B cell (primary cell): ENCODE results near the gene SPATA17. TPM values are rescaled to one million over a fixed set of nuclear protein-coding genes. Genes with fewer than 3 reads are reported as not detected.

Source experiments
- ATAC-seq: fragments of 200-7000 bp; cut with Tn5 transposase; one replicate; pipeline ENCODE4 v1.10.0; 2021; ENCODE audit warnings: low read depth, mild to moderate bottlenecking, moderate number of reproducible peaks, moderate library complexity
- CTCF ChIA-PET: fragments of 350-600 bp; sonication (Branson Sonifier 250); formaldehyde crosslinking; loops from one replicate; lab custom pipeline; 2021; ENCODE audit warnings: antibody characterized with exemption, inconsistent platforms; lab: Charles Lee
- POLR2A ChIA-PET: fragments of 350-600 bp; sonication (Branson Sonifier 250); formaldehyde crosslinking; loops from one replicate; lab custom pipeline; 2021; ENCODE audit warnings: antibody characterized with exemption; lab: Charles Lee
- DNase-seq: peaks from one replicate; pipeline ENCODE4 v3.0.0; 2013
- H2AFZ ChIP-seq: 2 replicates; pipeline ENCODE4 v1.6.1; 2012; ENCODE audit warnings: mild to moderate bottlenecking, low read depth, low read length; ENCODE audit not compliant: insufficient read depth, poor library complexity, severe bottlenecking
- H3K27ac ChIP-seq, 2 donors: 1 replicate in 1 of 2; 2 replicates in 1 of 2; pipeline ENCODE4 v1.5.1; 2012 to 2013; ENCODE audit warnings: low read length in 2 of 2, mild to moderate bottlenecking in 2 of 2, moderate library complexity in 1 of 2
- H3K27me3 ChIP-seq, 4 experiments: fragments of 200-600 bp in 1 of 4; sonication (generic) in 1 of 4; replicated peaks in 1 of 4; 1 replicate in 2 of 4; 2 replicates in 2 of 4; pipeline versions ENCODE4 v1.6.1 to v1.7.0; 2013 to 2016; ENCODE audit warnings: low read length in 3 of 4, mild to moderate bottlenecking in 2 of 4, mixed read lengths in 1 of 4, moderate library complexity in 1 of 4; ENCODE audit not compliant: insufficient read depth in 4 of 4, control insufficient read depth in 3 of 4; ENCODE audit errors: control extremely low read depth in 1 of 4
- H3K36me3 ChIP-seq, 2 experiments: replicated peaks in 1 of 2; 1 replicate in 1 of 2; 2 replicates in 1 of 2; pipeline versions ENCODE4 v1.6.1 to v1.7.1; 2013; ENCODE audit warnings: low read length in 1 of 2; ENCODE audit not compliant: insufficient read depth in 2 of 2, control insufficient read depth in 1 of 2; ENCODE audit errors: control extremely low read depth in 1 of 2, extremely low read depth in 1 of 2
- H3K4me1 ChIP-seq, 2 donors: fragments of 200-600 bp in 1 of 2; sonication (generic) in 1 of 2; 1 replicate in 1 of 2; 2 replicates in 1 of 2; pipeline versions ENCODE4 v1.5.1 to v1.6.1; 2013 to 2017; ENCODE audit warnings: low read length in 2 of 2; ENCODE audit not compliant: control insufficient read depth in 2 of 2, insufficient read depth in 2 of 2
- H3K4me2 ChIP-seq: replicated peaks from 2 replicates; pipeline ENCODE3; 2012; ENCODE audit warnings: mild to moderate bottlenecking, low read depth, low read length; ENCODE audit not compliant: poor library complexity, severe bottlenecking
- H3K4me3 ChIP-seq, 5 experiments: fragments of 200-600 bp in 1 of 5; sonication (generic) in 1 of 5; 1 replicate in 3 of 5; 2 replicates in 2 of 5; pipeline versions ENCODE4 v1.5.1 to v1.7.0; 2011 to 2016; ENCODE audit warnings: low read length in 4 of 5, mild to moderate bottlenecking in 4 of 5, low read depth in 2 of 5, control low read depth in 1 of 5, moderate library complexity in 1 of 5; ENCODE audit not compliant: insufficient read depth in 1 of 5; ENCODE audit errors: control extremely low read depth in 1 of 5, extremely low read depth in 1 of 5
- H3K79me2 ChIP-seq: fragments of 200-600 bp; sonication (generic); one replicate; pipeline ENCODE4 v1.6.0; 2016; ENCODE audit warnings: low read length; ENCODE audit not compliant: control insufficient read depth, insufficient read depth
- H3K9ac ChIP-seq: fragments of 200-600 bp; sonication (generic); 2 replicates; pipeline ENCODE4 v1.6.1; 2017; ENCODE audit warnings: mild to moderate bottlenecking, low read length, moderate library complexity
- H3K9me3 ChIP-seq, 3 donors: one replicate each; pipeline versions ENCODE4 v1.6.1 to v1.7.1; 2013; ENCODE audit warnings: low read length in 2 of 3; ENCODE audit not compliant: control insufficient read depth in 2 of 3, insufficient read depth in 1 of 3; ENCODE audit errors: control extremely low read depth in 1 of 3
- H4K20me1 ChIP-seq: 2 replicates; pipeline ENCODE4 v1.6.0; 2012; ENCODE audit warnings: mild to moderate bottlenecking, low read length; ENCODE audit not compliant: insufficient read depth, control insufficient read depth, poor library complexity, severe bottlenecking
- H3K27ac Mint-ChIP-seq: one replicate; pipeline ENCODE4 v1.8.0; 2021; ENCODE audit warnings: mixed read lengths
- H3K27me3 Mint-ChIP-seq: one replicate; pipeline ENCODE4 v1.8.0; 2021; ENCODE audit warnings: mixed read lengths
- H3K4me1 Mint-ChIP-seq: one replicate; pipeline ENCODE4 v1.8.0; 2021; ENCODE audit warnings: mixed read lengths
- H3K4me3 Mint-ChIP-seq: one replicate; pipeline ENCODE4 v1.8.0; 2021; ENCODE audit warnings: mixed read lengths
- H3K9me3 Mint-ChIP-seq: one replicate; pipeline ENCODE4 v1.8.0; 2022; ENCODE audit warnings: mixed read lengths; ENCODE audit not compliant: insufficient read depth
- EZH2 ChIP-seq: IDR thresholded peaks from 2 replicates; pipeline ENCODE4 v1.6.1; 2012; ENCODE audit warnings: borderline replicate concordance, low read depth, mild to moderate bottlenecking, moderate library complexity, low read length; ENCODE audit not compliant: insufficient read depth, poor library complexity, severe bottlenecking
- WGBS: methylation state at CpG from one replicate; pipeline ENCODE4 v1.1.5; 2013; ENCODE audit warnings: missing lambda C conversion rate; ENCODE audit not compliant: insufficient coverage; 5-methylcytosine and 5-hydroxymethylcytosine counted together
- intact Hi-C: fragments of 100-400 bp; cut with micrococcal nuclease; formaldehyde crosslinking; loops from one replicate; pipeline ENCODE4 v1.10.0; 2022
- polyA plus RNA-seq: library from polyadenylated mRNA; depleted of rRNA; stranded (reverse); fragments of >200 nt; gene quantifications from 2 replicates; pipeline ENCODE4 v1.2.3, GENCODE V29; 2012
- total RNA-seq, 2 donors: library from RNA; stranded (reverse); fragments of 120-200 nt in 1 of 2; gene quantifications; 1 replicate in 1 of 2; 2 replicates in 1 of 2; pipeline versions ENCODE4 v1.2.3 to v1.2.4, GENCODE V29; 2013 to 2022
- TF ChIP-seq, protein P1 (sequence below): fragments of 200-600 bp; IDR thresholded peaks from one replicate; pipeline ENCODE4 v1.8.0; 2022; ENCODE audit warnings: antibody characterized with exemption, mild to moderate bottlenecking

Gene SPATA17
- total and polyA plus RNA-seq, 2 donors (not counting 1 experiment from before 2014, with no cell fraction given): not detected

- H3K4me1 Mint-ChIP-seq: no peaks in the 10 kb centered on the region
- ATAC-seq (no peak), DNase-seq (no peak)
- Histone ChIP-seq H3K4me1 (no peaks in the 10 kb centered on the region), H3K36me3 (no peaks in the 10 kb centered on the region), H2AFZ (no peak overlapping the region), H3K9me3 (peaks cover 0 to 3% (median 0%) of the 10 kb centered on the region in 3 donors), H3K27me3 (no peaks in the 10 kb centered on the region), H3K79me2 (no peaks in the 10 kb centered on the region), H3K4me3 (no peak overlapping the region), H4K20me1 (no peaks in the 10 kb centered on the region), H3K4me2 (no peak overlapping the region), H3K27ac (no peak overlapping the region), H3K9ac (no peak overlapping the region)
- H3K27me3 Mint-ChIP-seq: no peaks in the 10 kb centered on the region
- intact Hi-C loops: no loop called here
- TF ChIP-seq, protein P1, sequence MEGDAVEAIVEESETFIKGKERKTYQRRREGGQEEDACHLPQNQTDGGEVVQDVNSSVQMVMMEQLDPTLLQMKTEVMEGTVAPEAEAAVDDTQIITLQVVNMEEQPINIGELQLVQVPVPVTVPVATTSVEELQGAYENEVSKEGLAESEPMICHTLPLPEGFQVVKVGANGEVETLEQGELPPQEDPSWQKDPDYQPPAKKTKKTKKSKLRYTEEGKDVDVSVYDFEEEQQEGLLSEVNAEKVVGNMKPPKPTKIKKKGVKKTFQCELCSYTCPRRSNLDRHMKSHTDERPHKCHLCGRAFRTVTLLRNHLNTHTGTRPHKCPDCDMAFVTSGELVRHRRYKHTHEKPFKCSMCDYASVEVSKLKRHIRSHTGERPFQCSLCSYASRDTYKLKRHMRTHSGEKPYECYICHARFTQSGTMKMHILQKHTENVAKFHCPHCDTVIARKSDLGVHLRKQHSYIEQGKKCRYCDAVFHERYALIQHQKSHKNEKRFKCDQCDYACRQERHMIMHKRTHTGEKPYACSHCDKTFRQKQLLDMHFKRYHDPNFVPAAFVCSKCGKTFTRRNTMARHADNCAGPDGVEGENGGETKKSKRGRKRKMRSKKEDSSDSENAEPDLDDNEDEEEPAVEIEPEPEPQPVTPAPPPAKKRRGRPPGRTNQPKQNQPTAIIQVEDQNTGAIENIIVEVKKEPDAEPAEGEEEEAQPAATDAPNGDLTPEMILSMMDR: no peak
- TF ChIP-seq EZH2: no peak
- ChIA-PET POLR2A (no interaction called here), CTCF (no interaction called here)
- 63% methylated on average over 1 of the region's 2 CpGs for WGBS
- H3K9me3 Mint-ChIP-seq: no peaks in the 10 kb centered on the region
- no peak overlapping the region for H3K27ac Mint-ChIP-seq
- H3K4me3 Mint-ChIP-seq: no peak overlapping the region
These were observed 87.7 kb downstream of the SPATA17 start for GRCh38 chr1:217718873-217719272.

DNA sequence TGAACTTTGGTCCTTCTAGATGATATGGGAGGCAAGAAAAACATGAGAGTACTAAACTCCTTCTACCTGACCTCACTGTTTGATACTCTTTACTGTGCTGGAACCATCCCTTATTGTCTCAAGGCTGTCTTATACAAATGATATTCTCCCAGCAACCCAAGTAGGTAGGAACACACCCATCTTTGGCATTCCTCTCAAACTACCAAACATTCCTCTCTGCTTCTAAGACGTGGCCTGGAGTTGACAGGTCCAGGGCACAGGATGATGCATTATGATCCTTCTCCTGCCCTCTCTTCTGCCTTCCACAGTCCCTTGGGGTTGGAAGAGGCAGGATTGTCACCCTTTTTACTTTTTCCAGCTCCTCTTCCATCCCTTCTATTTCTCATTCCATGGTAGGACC, 90.5 kb downstream of the SPATA17 start:
- DNase-seq (no peak), ATAC-seq (no peak)
- Histone ChIP-seq H3K9ac (no peak overlapping the region), H3K9me3 (peaks cover 0 to 3% (median 0%) of the 10 kb centered on the region in 3 donors), H3K4me1 (no peaks in the 10 kb centered on the region), H3K27ac (no peak overlapping the region), H3K4me3 (no peak overlapping the region), H3K79me2 (no peaks in the 10 kb centered on the region), H3K27me3 (no peaks in the 10 kb centered on the region), H3K36me3 (no peaks in the 10 kb centered on the region), H2AFZ (no peak overlapping the region), H3K4me2 (no peak overlapping the region), H4K20me1 (no peaks in the 10 kb centered on the region)
- intact Hi-C loops: no loop called here
- ChIA-PET POLR2A (no interaction called here), CTCF (no interaction called here)
- TF ChIP-seq, protein P1: no peak
- TF ChIP-seq EZH2: no peak
- Mint-ChIP-seq H3K27ac (no peak overlapping the region), H3K4me1 (no peaks in the 10 kb centered on the region), H3K9me3 (no peaks in the 10 kb centered on the region), H3K27me3 (no peaks in the 10 kb centered on the region), H3K4me3 (no peak overlapping the region)
- WGBS: no CpG with 5 or more reads among the region's 1 CpG
